CD4-positive, CD25-positive, alpha-beta regulatory T cell (primary cell): Measurements from ENCODE around the gene GABRB2. TPM values are rescaled to one million over a fixed set of nuclear protein-coding genes. Genes with fewer than 3 reads are reported as not detected.

ENCODE experiments used
- ATAC-seq, 2 donors: fragments of 150-1000 bp; cut with Tn5 transposase; one replicate each; pipeline ENCODE4 v1.10.0; 2021; ENCODE audit warnings: low read depth in 2 of 2, moderate number of reproducible peaks in 2 of 2, moderate library complexity in 1 of 2
- DNase-seq, 3 donors: peaks; one replicate each; pipeline versions ENCODE4 v3.0.0 to v3.0.0-alpha.2; 2012 to 2022; ENCODE audit warnings: mixed read lengths in 1 of 3
- H3K27ac ChIP-seq: one replicate; pipeline ENCODE4 v1.7.0; 2013; ENCODE audit warnings: mild to moderate bottlenecking, low read length; ENCODE audit not compliant: insufficient read depth, poor library complexity, severe bottlenecking
- H3K27me3 ChIP-seq: one replicate; pipeline ENCODE4 v1.7.0; 2013; ENCODE audit warnings: low read length; ENCODE audit not compliant: control insufficient read depth, insufficient read depth
- H3K36me3 ChIP-seq: one replicate; pipeline ENCODE4 v1.7.0; 2013; ENCODE audit warnings: mild to moderate bottlenecking, low read length, moderate library complexity; ENCODE audit not compliant: control insufficient read depth, insufficient read depth
- H3K4me1 ChIP-seq: 2 replicates; pipeline ENCODE4 v1.7.0; 2013; ENCODE audit warnings: mild to moderate bottlenecking, low read length; ENCODE audit not compliant: insufficient read depth, control insufficient read depth, poor library complexity, severe bottlenecking
- H3K4me3 ChIP-seq: one replicate; pipeline ENCODE4 v1.7.0; 2013; ENCODE audit warnings: low read depth, mild to moderate bottlenecking, low read length, moderate library complexity
- H3K9me3 ChIP-seq, 2 experiments: 1 replicate in 1 of 2; 2 replicates in 1 of 2; pipeline ENCODE4 v1.7.0; 2013; ENCODE audit warnings: low read length in 2 of 2, mild to moderate bottlenecking in 1 of 2, moderate library complexity in 1 of 2; ENCODE audit not compliant: control insufficient read depth in 2 of 2
- H3K27ac Mint-ChIP-seq, 3 donors: one replicate each; pipeline ENCODE4 v1.8.0; 2020 to 2022; ENCODE audit warnings: mild to moderate bottlenecking in 3 of 3, mixed read lengths in 3 of 3, moderate library complexity in 2 of 3
- H3K27me3 Mint-ChIP-seq: one replicate; pipeline ENCODE4 v1.8.0; 2022; ENCODE audit warnings: mild to moderate bottlenecking, mixed read lengths
- H3K36me3 Mint-ChIP-seq: one replicate; pipeline ENCODE4 v1.8.0; 2020; ENCODE audit warnings: mixed read lengths
- H3K4me1 Mint-ChIP-seq, 4 donors: one replicate each; pipeline ENCODE4 v1.8.0; 2020 to 2022; ENCODE audit warnings: mixed read lengths in 4 of 4, mild to moderate bottlenecking in 1 of 4
- H3K4me3 Mint-ChIP-seq, 4 donors: one replicate each; pipeline ENCODE4 v1.8.0; 2020 to 2022; ENCODE audit warnings: mild to moderate bottlenecking in 4 of 4, mixed read lengths in 4 of 4, moderate library complexity in 3 of 4
- H3K9me3 Mint-ChIP-seq, 7 donors: one replicate each; pipeline ENCODE4 v1.8.0; 2020 to 2022; ENCODE audit warnings: mixed read lengths in 7 of 7, mild to moderate bottlenecking in 3 of 7, moderate library complexity in 2 of 7
- polyA plus RNA-seq, 4 donors: library from polyadenylated mRNA; unstranded; fragments of 300-500 nt; fragmentation: Illumina TruSeq; gene quantifications; one replicate each; pipeline ENCODE4 v1.2.3, GENCODE V29; 2021
- total RNA-seq: library from RNA; stranded (reverse); gene quantifications from one replicate; pipeline ENCODE4 v1.2.3, GENCODE V29; 2022

The GABRB2 gene
- total and polyA plus RNA-seq, 5 donors from 2014 or later, result not detected

- Mint-ChIP-seq H3K4me3 (no peak overlapping the region), H3K4me1 (no peaks in the 10 kb centered on the region)
- ATAC-seq, result no peak
Measured at GRCh38 chr5:161312882-161313281, 233.6 kb downstream of the GABRB2 start.

GRCh38 chr5:161311965-161312364 lies 234.6 kb downstream of the GABRB2 start:
- Mint-ChIP-seq H3K9me3 (peaks cover 0 to 9% (median 2%) of the 10 kb centered on the region in 7 donors), H3K27me3 (no peaks in the 10 kb centered on the region), H3K27ac (no peak overlapping the region), H3K36me3 (no peaks in the 10 kb centered on the region), H3K4me1 (no peaks in the 10 kb centered on the region), H3K4me3 (no peak overlapping the region)
- Histone ChIP-seq H3K27me3 (no peaks in the 10 kb centered on the region), H3K4me1 (no peaks in the 10 kb centered on the region), H3K27ac (no peak overlapping the region), H3K36me3 (no peaks in the 10 kb centered on the region), H3K4me3 (no peak overlapping the region), H3K9me3 (no peaks in the 10 kb centered on the region)
- DNase-seq (no peak), ATAC-seq (no peak)

More at GRCh38 chr5:161312882-161313281, 233.6 kb downstream of the GABRB2 start:
- Histone ChIP-seq H3K9me3 (no peaks in the 10 kb centered on the region), H3K4me1 (no peaks in the 10 kb centered on the region), H3K27ac (no peak overlapping the region), H3K27me3 (no peaks in the 10 kb centered on the region), H3K36me3 (no peaks in the 10 kb centered on the region), H3K4me3 (no peak overlapping the region)
- no peaks in the 10 kb centered on the region for H3K27me3 Mint-ChIP-seq
- no peak for DNase-seq
- peaks cover 0 to 9% (median 2%) of the 10 kb centered on the region in 7 donors for H3K9me3 Mint-ChIP-seq
- no peak overlapping the region for H3K27ac Mint-ChIP-seq
- H3K36me3 Mint-ChIP-seq, result no peaks in the 10 kb centered on the region

GRCh38 chr5:161311146-161311708 lies 235.3 kb downstream of the GABRB2 start:
- H3K36me3 Mint-ChIP-seq, result no peaks in the 10 kb centered on the region
- no peak overlapping the region for H3K4me3 ChIP-seq
- DNase-seq (no peak), ATAC-seq (no peak)
- H3K9me3 ChIP-seq, result no peaks in the 10 kb centered on the region
- peak overlapping the region in 1 of 3 donors; percentile 41 for H3K27ac Mint-ChIP-seq
- H3K27ac ChIP-seq, result no peak overlapping the region
- H3K27me3 Mint-ChIP-seq, result no peaks in the 10 kb centered on the region
- H3K4me1 ChIP-seq, result no peaks in the 10 kb centered on the region
- no peaks in the 10 kb centered on the region for H3K36me3 ChIP-seq
- H3K9me3 Mint-ChIP-seq, result peaks cover 0 to 9% (median 2%) of the 10 kb centered on the region in 7 donors
- no peak overlapping the region for H3K4me3 Mint-ChIP-seq
- no peaks in the 10 kb centered on the region for H3K4me1 Mint-ChIP-seq
- no peaks in the 10 kb centered on the region for H3K27me3 ChIP-seq

GRCh38 chr5:161306351-161306995 lies 240.1 kb downstream of the GABRB2 start:
- DNase-seq (no peak), ATAC-seq (no peak)
- H3K4me1 ChIP-seq, result no peaks in the 10 kb centered on the region
- H3K4me3 ChIP-seq, result no peak overlapping the region
- H3K27ac ChIP-seq, result no peak overlapping the region
- Mint-ChIP-seq H3K4me1 (no peaks in the 10 kb centered on the region), H3K9me3 (peaks cover 0 to 9% (median 2%) of the 10 kb centered on the region in 7 donors), H3K4me3 (no peak overlapping the region), H3K27me3 (no peaks in the 10 kb centered on the region), H3K27ac (no peak overlapping the region), H3K36me3 (no peaks in the 10 kb centered on the region)
- H3K27me3 ChIP-seq, result no peaks in the 10 kb centered on the region
- H3K9me3 ChIP-seq, result no peaks in the 10 kb centered on the region
- H3K36me3 ChIP-seq, result no peaks in the 10 kb centered on the region

- H3K27ac Mint-ChIP-seq, result no peak overlapping the region
- no peaks in the 10 kb centered on the region for H3K9me3 ChIP-seq
Measured at GRCh38 chr5:161305601-161306000, 240.9 kb downstream of the GABRB2 start.

GRCh38 chr5:161302559-161302958 lies 244.0 kb downstream of the GABRB2 start:
- no peaks in the 10 kb centered on the region for H3K36me3 ChIP-seq
- H3K27me3 ChIP-seq, result no peaks in the 10 kb centered on the region
- H3K36me3 Mint-ChIP-seq, result no peaks in the 10 kb centered on the region
- H3K4me1 ChIP-seq, result no peaks in the 10 kb centered on the region
- H3K9me3 Mint-ChIP-seq, result peaks cover 0 to 4% (median 0%) of the 10 kb centered on the region in 7 donors
- H3K4me1 Mint-ChIP-seq, result no peaks in the 10 kb centered on the region
- no peaks in the 10 kb centered on the region for H3K27me3 Mint-ChIP-seq
- H3K27ac ChIP-seq, result no peak overlapping the region
- no peak for DNase-seq
- no peak for ATAC-seq
- no peak overlapping the region for H3K4me3 Mint-ChIP-seq
- H3K9me3 ChIP-seq, result no peaks in the 10 kb centered on the region
- no peak overlapping the region for H3K27ac Mint-ChIP-seq
- no peak overlapping the region for H3K4me3 ChIP-seq

More at GRCh38 chr5:161305601-161306000, 240.9 kb downstream of the GABRB2 start:
- Histone ChIP-seq H3K27ac (no peak overlapping the region), H3K27me3 (no peaks in the 10 kb centered on the region), H3K4me3 (no peak overlapping the region), H3K4me1 (no peaks in the 10 kb centered on the region), H3K36me3 (no peaks in the 10 kb centered on the region)
- H3K27me3 Mint-ChIP-seq, result no peaks in the 10 kb centered on the region
- ATAC-seq, result no peak
- H3K36me3 Mint-ChIP-seq, result no peaks in the 10 kb centered on the region
- peaks cover 0 to 5% (median 2%) of the 10 kb centered on the region in 7 donors for H3K9me3 Mint-ChIP-seq
- H3K4me3 Mint-ChIP-seq, result no peak overlapping the region
- DNase-seq, result no peak
- no peaks in the 10 kb centered on the region for H3K4me1 Mint-ChIP-seq

GRCh38 chr5:161301586-161301985 lies 244.9 kb downstream of the GABRB2 start:
- ATAC-seq, result no peak
- H3K27ac ChIP-seq, result no peak overlapping the region
- DNase-seq, result no peak
- no peaks in the 10 kb centered on the region for H3K9me3 ChIP-seq
- H3K9me3 Mint-ChIP-seq, result peaks cover 0 to 4% (median 2%) of the 10 kb centered on the region in 7 donors
- no peaks in the 10 kb centered on the region for H3K36me3 ChIP-seq
- no peak overlapping the region for H3K4me3 ChIP-seq
- no peak overlapping the region for H3K27ac Mint-ChIP-seq
- no peaks in the 10 kb centered on the region for H3K27me3 ChIP-seq
- H3K27me3 Mint-ChIP-seq, result no peaks in the 10 kb centered on the region
- H3K4me1 ChIP-seq, result no peaks in the 10 kb centered on the region
- H3K4me3 Mint-ChIP-seq, result no peak overlapping the region
- no peaks in the 10 kb centered on the region for H3K4me1 Mint-ChIP-seq
- H3K36me3 Mint-ChIP-seq, result no peaks in the 10 kb centered on the region

GRCh38 chr5:161299053-161299452 lies 247.5 kb downstream of the GABRB2 start:
- Mint-ChIP-seq H3K36me3 (no peaks in the 10 kb centered on the region), H3K9me3 (peaks cover 0 to 4% (median 2%) of the 10 kb centered on the region in 7 donors), H3K4me1 (no peaks in the 10 kb centered on the region), H3K4me3 (no peak overlapping the region), H3K27ac (no peak overlapping the region), H3K27me3 (no peaks in the 10 kb centered on the region)
- Histone ChIP-seq H3K4me1 (no peaks in the 10 kb centered on the region), H3K27ac (no peak overlapping the region), H3K4me3 (no peak overlapping the region), H3K9me3 (no peaks in the 10 kb centered on the region), H3K36me3 (no peaks in the 10 kb centered on the region), H3K27me3 (no peaks in the 10 kb centered on the region)
- DNase-seq (no peak), ATAC-seq (no peak)
